K562 (cell line): ENCODE results near the gene CLIC1. TPM values are rescaled to one million over a fixed set of nuclear protein-coding genes. Genes with fewer than 3 reads are reported as not detected.

Experiments used
- CEBPG ChIP-seq, 3 experiments: fragments of 200-800 bp in 1 of 3; sonication (Bioruptor generic) in 1 of 3; sonication (generic) in 1 of 3; formaldehyde crosslinking in 1 of 3; IDR thresholded peaks in 2 of 3; conservative IDR thresholded peaks in 1 of 3; 2 replicates each; pipeline versions ENCODE4 v1.6.1 to v1.8.0; 2016 to 2022; ENCODE audit warnings: missing compliant biosample characterization in 2 of 3, missing genetic modification characterization in 2 of 3, mild to moderate bottlenecking in 1 of 3, missing genetic modification reagents in 1 of 3
- CTBP1 ChIP-seq: fragments of 450-650 bp; IDR thresholded peaks from 2 replicates; pipeline ENCODE4 v1.6.1; 2016; ENCODE audit warnings: borderline replicate concordance
- DACH1 ChIP-seq: fragments of 450-650 bp; IDR thresholded peaks from 2 replicates; pipeline ENCODE4 v1.6.1; 2018; ENCODE audit not compliant: partially characterized antibody
- DPF2 ChIP-seq: fragments of 450-650 bp; IDR thresholded peaks from 2 replicates; pipeline ENCODE4 v1.6.1; 2016
- EHMT2 ChIP-seq: fragments of 450-650 bp; IDR thresholded peaks from 2 replicates; pipeline ENCODE4 v1.6.1; 2018; ENCODE audit warnings: antibody characterized with exemption
- HDAC3 ChIP-seq: fragments of 450-650 bp; IDR thresholded peaks from 2 replicates; pipeline ENCODE4 v1.6.1; 2018; ENCODE audit warnings: borderline replicate concordance, mild to moderate bottlenecking, moderate library complexity; ENCODE audit not compliant: partially characterized antibody
- NFIC ChIP-seq: fragments of 450-650 bp; IDR thresholded peaks from 2 replicates; pipeline ENCODE4 v1.6.1; 2017; ENCODE audit warnings: mild to moderate bottlenecking, inconsistent platforms
- NKRF ChIP-seq: fragments of 450-650 bp; IDR thresholded peaks from 2 replicates; pipeline ENCODE4 v1.6.1; 2016; ENCODE audit warnings: borderline replicate concordance
- TAF15 ChIP-seq: fragments of 200-400 bp; formaldehyde crosslinking; IDR thresholded peaks from 2 replicates; pipeline ENCODE4 v1.6.1; 2017; ENCODE audit warnings: mild to moderate bottlenecking, low read depth, low read length, moderate library complexity
- YY1 ChIP-seq, 3 experiments: IDR thresholded peaks; 2 replicates each; pipeline ENCODE4 v1.6.1; 2011; ENCODE audit warnings: low read length in 2 of 3, mild to moderate bottlenecking in 2 of 3, moderate library complexity in 2 of 3, borderline replicate concordance in 1 of 3, control low read depth in 1 of 3, low read depth in 1 of 3; ENCODE audit not compliant: insufficient read depth in 3 of 3, insufficient replicate concordance in 2 of 3, control insufficient read depth in 1 of 3, insufficient read length in 1 of 3; ENCODE audit errors: extremely low read depth in 1 of 3
- polyA plus RNA-seq, 8 experiments: library from polyadenylated mRNA; depleted of rRNA in 4 of 8; stranded (reverse) in 5 of 8; unstranded in 3 of 8; fragments of >200 nt; fragmentation: Nextera tagmentation in 2 of 8; fragmentation: Illumina TruSeq in 1 of 8; extraction: Ambion mirVana in 2 of 8; extraction: Trizol in 1 of 8; gene quantifications; 2 replicates each; pipeline versions ENCODE4 v1.2.1 to v1.2.3, GENCODE V29; 2011 to 2014; ENCODE audit warnings: inconsistent platforms in 1 of 8, missing spikeins in 1 of 8
- total RNA-seq, 7 experiments: library from RNA; depleted of rRNA in 6 of 7; stranded (reverse); fragments of >200 nt in 6 of 7; fragmentation: Illumina TruSeq in 2 of 7; extraction: Trizol in 2 of 7; gene quantifications; 2 replicates each; pipeline versions ENCODE4 v1.2.1 to v1.2.3, GENCODE V29; 2011 to 2021; ENCODE audit warnings: low replicate concordance in 1 of 7
- TF ChIP-seq, protein P1 (sequence below): fragments of 250-450 bp; sonication (Bioruptor Pico); IDR thresholded peaks from 2 replicates; pipeline ENCODE4 v1.5.0; 2020; ENCODE audit warnings: mild to moderate bottlenecking
- TF ChIP-seq, protein P2 (sequence below): fragments of 250-450 bp; sonication (Bioruptor Pico); IDR thresholded peaks from 2 replicates; pipeline ENCODE4 v1.8.0; 2022; ENCODE audit warnings: inconsistent platforms
- TF ChIP-seq, protein P3 (sequence below): sonication (generic); formaldehyde crosslinking; IDR thresholded peaks from 2 replicates; pipeline ENCODE4 v1.4.0; 2020; ENCODE audit warnings: mild to moderate bottlenecking, missing genetic modification reagents
- TF ChIP-seq, protein P4 (sequence below): fragments of 450-650 bp; IDR thresholded peaks from 2 replicates; pipeline ENCODE4 v1.6.1; 2017; ENCODE audit warnings: antibody characterized with exemption, mild to moderate bottlenecking

The CLIC1 gene
- total and polyA plus RNA-seq, 9 of the 15 experiments (the other 6 are each of a cell fraction or from before 2014, with no cell fraction given): 1,267 to 2,419 (median 1,808) TPM

DNA sequence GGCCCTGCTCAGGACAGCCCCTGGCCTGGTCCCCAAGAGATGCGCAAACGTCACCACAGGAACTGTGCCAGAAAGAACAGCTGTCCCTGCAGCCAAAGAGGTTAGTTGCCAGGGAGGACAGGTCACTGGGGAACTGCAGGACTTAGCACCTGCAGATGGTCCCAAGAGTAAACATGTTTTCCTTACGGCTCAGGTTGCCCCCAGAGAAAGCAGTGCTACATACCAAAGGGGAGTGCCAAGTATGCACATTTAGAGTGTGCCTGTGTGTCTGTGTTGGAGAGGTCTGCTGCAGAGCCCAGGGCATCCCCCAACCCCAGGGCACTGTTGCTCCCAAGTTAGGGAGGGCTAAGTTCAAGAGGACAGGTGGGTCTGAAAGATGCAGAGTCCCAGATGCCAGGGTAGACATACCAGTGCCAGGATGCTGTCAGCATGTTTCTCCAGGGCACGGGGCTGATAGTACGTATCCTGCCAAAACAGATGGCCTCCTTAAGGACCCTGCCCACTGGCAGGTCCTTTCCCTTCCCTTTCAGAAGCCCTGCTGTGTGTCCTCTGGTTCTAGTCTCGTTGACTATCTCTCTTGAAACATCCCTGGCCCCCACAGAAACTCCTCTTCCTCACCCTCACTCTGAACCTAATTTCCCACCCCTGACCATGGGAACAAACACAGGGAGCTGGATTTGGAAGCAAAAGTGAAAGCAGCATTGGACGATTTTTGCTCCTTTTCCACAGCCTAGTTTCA lies 34.5 kb downstream of the CLIC1 start (continued):
- TF ChIP-seq CEBPG (CRISPR knock-in tag; IDR thresholded peaks at IDR 0.05) (peak; percentile 52; the same call in 1 of the 2 replicates), CEBPG (tag; conservative IDR thresholded peaks at IDR 0.05 in 1 of 2, IDR thresholded peaks at IDR 0.05 in 1 of 2) (no peak), DACH1 (no peak), TAF15 (no peak), DPF2 (no peak), CTBP1 (no peak), HDAC3 (no peak), NKRF (no peak), NFIC (peak; percentile 69), EHMT2 (no peak), YY1 (IDR thresholded peaks at IDR 0.05; ENCODE audit: borderline replicate concordance in 1 of 3, control insufficient read depth in 1 of 3, extremely low read depth in 1 of 3, insufficient read depth in 3 of 3, insufficient read length in 1 of 3, insufficient replicate concordance in 2 of 3, low read depth in 1 of 3, low read length in 2 of 3) (peak in 1 of 3 experiments; percentile 8)
- TF ChIP-seq, protein P1, sequence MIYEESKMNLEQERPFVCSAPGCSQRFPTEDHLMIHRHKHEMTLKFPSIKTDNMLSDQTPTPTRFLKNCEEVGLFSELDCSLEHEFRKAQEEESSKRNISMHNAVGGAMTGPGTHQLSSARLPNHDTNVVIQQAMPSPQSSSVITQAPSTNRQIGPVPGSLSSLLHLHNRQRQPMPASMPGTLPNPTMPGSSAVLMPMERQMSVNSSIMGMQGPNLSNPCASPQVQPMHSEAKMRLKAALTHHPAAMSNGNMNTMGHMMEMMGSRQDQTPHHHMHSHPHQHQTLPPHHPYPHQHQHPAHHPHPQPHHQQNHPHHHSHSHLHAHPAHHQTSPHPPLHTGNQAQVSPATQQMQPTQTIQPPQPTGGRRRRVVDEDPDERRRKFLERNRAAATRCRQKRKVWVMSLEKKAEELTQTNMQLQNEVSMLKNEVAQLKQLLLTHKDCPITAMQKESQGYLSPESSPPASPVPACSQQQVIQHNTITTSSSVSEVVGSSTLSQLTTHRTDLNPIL (CRISPR knock-in tag): no peak
- TF ChIP-seq, protein P2, sequence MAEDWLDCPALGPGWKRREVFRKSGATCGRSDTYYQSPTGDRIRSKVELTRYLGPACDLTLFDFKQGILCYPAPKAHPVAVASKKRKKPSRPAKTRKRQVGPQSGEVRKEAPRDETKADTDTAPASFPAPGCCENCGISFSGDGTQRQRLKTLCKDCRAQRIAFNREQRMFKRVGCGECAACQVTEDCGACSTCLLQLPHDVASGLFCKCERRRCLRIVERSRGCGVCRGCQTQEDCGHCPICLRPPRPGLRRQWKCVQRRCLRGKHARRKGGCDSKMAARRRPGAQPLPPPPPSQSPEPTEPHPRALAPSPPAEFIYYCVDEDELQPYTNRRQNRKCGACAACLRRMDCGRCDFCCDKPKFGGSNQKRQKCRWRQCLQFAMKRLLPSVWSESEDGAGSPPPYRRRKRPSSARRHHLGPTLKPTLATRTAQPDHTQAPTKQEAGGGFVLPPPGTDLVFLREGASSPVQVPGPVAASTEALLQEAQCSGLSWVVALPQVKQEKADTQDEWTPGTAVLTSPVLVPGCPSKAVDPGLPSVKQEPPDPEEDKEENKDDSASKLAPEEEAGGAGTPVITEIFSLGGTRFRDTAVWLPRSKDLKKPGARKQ: no peak
- TF ChIP-seq, protein P3, sequence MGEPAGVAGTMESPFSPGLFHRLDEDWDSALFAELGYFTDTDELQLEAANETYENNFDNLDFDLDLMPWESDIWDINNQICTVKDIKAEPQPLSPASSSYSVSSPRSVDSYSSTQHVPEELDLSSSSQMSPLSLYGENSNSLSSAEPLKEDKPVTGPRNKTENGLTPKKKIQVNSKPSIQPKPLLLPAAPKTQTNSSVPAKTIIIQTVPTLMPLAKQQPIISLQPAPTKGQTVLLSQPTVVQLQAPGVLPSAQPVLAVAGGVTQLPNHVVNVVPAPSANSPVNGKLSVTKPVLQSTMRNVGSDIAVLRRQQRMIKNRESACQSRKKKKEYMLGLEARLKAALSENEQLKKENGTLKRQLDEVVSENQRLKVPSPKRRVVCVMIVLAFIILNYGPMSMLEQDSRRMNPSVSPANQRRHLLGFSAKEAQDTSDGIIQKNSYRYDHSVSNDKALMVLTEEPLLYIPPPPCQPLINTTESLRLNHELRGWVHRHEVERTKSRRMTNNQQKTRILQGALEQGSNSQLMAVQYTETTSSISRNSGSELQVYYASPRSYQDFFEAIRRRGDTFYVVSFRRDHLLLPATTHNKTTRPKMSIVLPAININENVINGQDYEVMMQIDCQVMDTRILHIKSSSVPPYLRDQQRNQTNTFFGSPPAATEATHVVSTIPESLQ (CRISPR knock-in tag): 0 out of 2 replicates have a peak, but pooled peaks have one; percentile 57
- TF ChIP-seq, protein P4, sequence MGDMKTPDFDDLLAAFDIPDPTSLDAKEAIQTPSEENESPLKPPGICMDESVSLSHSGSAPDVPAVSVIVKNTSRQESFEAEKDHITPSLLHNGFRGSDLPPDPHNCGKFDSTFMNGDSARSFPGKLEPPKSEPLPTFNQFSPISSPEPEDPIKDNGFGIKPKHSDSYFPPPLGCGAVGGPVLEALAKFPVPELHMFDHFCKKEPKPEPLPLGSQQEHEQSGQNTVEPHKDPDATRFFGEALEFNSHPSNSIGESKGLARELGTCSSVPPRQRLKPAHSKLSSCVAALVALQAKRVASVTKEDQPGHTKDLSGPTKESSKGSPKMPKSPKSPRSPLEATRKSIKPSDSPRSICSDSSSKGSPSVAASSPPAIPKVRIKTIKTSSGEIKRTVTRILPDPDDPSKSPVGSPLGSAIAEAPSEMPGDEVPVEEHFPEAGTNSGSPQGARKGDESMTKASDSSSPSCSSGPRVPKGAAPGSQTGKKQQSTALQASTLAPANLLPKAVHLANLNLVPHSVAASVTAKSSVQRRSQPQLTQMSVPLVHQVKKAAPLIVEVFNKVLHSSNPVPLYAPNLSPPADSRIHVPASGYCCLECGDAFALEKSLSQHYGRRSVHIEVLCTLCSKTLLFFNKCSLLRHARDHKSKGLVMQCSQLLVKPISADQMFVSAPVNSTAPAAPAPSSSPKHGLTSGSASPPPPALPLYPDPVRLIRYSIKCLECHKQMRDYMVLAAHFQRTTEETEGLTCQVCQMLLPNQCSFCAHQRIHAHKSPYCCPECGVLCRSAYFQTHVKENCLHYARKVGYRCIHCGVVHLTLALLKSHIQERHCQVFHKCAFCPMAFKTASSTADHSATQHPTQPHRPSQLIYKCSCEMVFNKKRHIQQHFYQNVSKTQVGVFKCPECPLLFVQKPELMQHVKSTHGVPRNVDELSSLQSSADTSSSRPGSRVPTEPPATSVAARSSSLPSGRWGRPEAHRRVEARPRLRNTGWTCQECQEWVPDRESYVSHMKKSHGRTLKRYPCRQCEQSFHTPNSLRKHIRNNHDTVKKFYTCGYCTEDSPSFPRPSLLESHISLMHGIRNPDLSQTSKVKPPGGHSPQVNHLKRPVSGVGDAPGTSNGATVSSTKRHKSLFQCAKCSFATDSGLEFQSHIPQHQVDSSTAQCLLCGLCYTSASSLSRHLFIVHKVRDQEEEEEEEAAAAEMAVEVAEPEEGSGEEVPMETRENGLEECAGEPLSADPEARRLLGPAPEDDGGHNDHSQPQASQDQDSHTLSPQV: 0 out of 2 replicates have a peak, but pooled peaks have one; percentile 21
